ENCODE measurements around the gene TSHZ2. TPM values are rescaled to one million over a fixed set of nuclear protein-coding genes. Genes with fewer than 3 reads are reported as not detected.

The TSHZ2 gene
- total RNA-seq, 6 experiments from 2014 or later = 14.2 to 28.1 (median 21.0) TPM

DNA sequence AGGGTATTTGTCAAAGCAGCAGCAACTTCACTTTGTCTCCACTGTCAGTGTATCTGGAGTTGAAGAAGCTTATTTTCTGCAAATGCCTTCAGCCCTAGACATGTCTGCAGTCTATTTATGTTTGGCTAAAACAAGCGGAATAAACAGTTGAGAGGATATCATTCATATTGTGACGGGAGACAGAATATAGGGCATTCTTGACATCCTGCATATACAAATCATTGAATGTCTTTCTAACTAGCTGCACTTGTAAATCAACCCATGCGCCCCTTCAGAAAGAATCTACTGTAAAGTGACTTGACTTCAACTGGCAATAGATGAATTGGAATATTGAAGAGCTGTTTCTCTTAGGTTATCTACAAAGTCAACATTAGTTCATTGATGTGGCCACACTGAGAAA is 258.9 kb downstream of the TSHZ2 start:
- H3K4me1 ChIP-seq = peaks cover 0 to 4% (median 0%) of the 10 kb centered on the region in 4 donors
- intact Hi-C loops (cut with DNase I) = no loop called here
- H3K4me3 ChIP-seq = no peak overlapping the region
- no peaks in the 10 kb centered on the region for H3K9me3 ChIP-seq
- ATAC-seq (no peak), DNase-seq (no peak)
- whole genome bisulfite sequencing (ENCODE audit: insufficient coverage, low coverage, low lambda C conversion rate, missing lambda C conversion rate) = 81% methylated on average over 3 of the region's 3 CpGs
- H3K27ac ChIP-seq = no peak overlapping the region
- H3K27me3 ChIP-seq = no peaks in the 10 kb centered on the region
- H3K36me3 ChIP-seq = no peaks in the 10 kb centered on the region
- TF ChIP-seq, protein P1, sequence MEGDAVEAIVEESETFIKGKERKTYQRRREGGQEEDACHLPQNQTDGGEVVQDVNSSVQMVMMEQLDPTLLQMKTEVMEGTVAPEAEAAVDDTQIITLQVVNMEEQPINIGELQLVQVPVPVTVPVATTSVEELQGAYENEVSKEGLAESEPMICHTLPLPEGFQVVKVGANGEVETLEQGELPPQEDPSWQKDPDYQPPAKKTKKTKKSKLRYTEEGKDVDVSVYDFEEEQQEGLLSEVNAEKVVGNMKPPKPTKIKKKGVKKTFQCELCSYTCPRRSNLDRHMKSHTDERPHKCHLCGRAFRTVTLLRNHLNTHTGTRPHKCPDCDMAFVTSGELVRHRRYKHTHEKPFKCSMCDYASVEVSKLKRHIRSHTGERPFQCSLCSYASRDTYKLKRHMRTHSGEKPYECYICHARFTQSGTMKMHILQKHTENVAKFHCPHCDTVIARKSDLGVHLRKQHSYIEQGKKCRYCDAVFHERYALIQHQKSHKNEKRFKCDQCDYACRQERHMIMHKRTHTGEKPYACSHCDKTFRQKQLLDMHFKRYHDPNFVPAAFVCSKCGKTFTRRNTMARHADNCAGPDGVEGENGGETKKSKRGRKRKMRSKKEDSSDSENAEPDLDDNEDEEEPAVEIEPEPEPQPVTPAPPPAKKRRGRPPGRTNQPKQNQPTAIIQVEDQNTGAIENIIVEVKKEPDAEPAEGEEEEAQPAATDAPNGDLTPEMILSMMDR (IDR thresholded peaks at IDR 0.05) = no peak

DNA sequence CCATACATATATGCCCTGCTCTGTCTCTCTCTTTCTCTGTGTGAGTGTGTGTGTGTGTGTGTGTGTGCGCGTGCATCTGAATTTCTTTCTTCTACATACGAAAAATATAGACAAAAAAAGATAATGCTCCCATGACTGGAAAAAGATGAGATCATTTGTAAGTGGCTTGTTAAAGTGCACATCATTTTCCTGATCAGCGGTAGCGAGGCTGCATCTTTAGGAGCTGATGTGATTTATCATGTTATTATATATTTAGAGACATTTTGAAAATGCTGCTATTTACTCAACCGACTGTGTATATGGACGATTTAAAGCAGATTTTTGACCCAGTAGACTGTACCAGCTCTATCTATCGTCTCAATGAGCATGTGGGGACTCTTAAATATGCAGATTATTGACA is 265.3 kb downstream of the TSHZ2 start:
- H3K27me3 ChIP-seq = no peaks in the 10 kb centered on the region
- TF ChIP-seq POLR2A (IDR thresholded peaks at IDR 0.05) = no peak
- TF ChIP-seq, protein P1 (IDR thresholded peaks at IDR 0.05) = no peak
- intact Hi-C loops (cut with DNase I) = no loop called here
- no peaks in the 10 kb centered on the region for H3K9me3 ChIP-seq
- peaks cover 0 to 3% (median 0%) of the 10 kb centered on the region in 4 donors for H3K4me1 ChIP-seq
- no peak for DNase-seq
- no peak overlapping the region for H3K4me3 ChIP-seq
- no peak overlapping the region for H3K27ac ChIP-seq
- 85% methylated on average over 8 of the region's 8 CpGs for WGBS (ENCODE audit: insufficient coverage, low coverage, low lambda C conversion rate, missing lambda C conversion rate)
- no peaks in the 10 kb centered on the region for H3K36me3 ChIP-seq
- ATAC-seq = no peak

DNA sequence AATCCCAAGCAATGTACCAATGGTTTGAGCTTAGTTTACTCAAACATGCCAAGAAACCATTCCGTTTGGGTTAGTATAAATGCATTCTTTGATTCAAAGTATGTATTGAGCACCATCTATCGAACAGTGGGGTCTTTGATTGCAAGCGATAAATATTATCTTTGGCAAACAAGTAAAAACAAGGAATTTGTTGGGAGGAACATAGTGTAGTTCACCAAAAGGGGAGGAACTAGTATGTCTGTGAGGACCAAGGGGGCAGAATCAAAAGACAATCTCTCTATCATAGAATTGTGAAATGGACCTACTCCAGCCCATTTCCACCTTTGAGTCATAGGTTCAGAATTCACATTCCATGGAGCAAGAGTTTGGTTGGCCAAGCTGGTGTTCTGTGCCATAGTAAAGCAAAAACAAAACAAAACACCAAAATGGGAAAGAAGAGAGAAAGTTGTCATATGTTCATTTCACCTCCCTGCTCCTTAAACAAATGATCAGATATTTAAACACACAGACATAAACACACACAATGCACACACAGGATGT is 266.0 kb downstream of the TSHZ2 start:
- no peak overlapping the region for H3K27ac ChIP-seq
- no peaks in the 10 kb centered on the region for H3K4me1 ChIP-seq
- no peaks in the 10 kb centered on the region for H3K9me3 ChIP-seq
- 61% methylated on average over 3 of the region's 3 CpGs for WGBS (ENCODE audit: insufficient coverage, low coverage, low lambda C conversion rate, missing lambda C conversion rate)
- no peaks in the 10 kb centered on the region for H3K36me3 ChIP-seq
- intact Hi-C loops (cut with DNase I) = no loop called here
- DNase-seq (no peak), ATAC-seq (peak in 1 of 4 donors; percentile 39)
- H3K4me3 ChIP-seq = no peak overlapping the region
- no peaks in the 10 kb centered on the region for H3K27me3 ChIP-seq
- TF ChIP-seq POLR2A (IDR thresholded peaks at IDR 0.05) = no peak
- TF ChIP-seq, protein P1 (IDR thresholded peaks at IDR 0.05) = no peak

DNA sequence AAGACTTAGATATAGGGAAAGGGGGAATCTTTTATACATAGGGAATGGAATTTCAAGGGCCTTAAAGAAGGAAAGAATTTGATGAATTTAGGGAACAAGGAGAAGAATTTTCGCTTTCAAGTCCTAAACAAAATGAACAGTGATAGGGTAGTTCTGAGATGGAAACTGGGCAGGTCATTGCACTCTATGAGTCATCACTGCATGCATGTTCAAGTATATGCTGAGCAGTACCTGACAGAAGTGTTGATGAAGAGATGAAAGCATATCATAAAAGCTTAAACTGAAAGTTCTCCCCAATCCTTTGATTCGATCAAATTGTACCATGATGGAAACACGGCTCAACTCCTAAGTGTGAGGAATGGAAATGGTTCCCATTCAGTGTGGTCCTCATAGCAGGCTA is 271.0 kb downstream of the TSHZ2 start:
- no peaks in the 10 kb centered on the region for H3K4me1 ChIP-seq
- H3K27me3 ChIP-seq = no peaks in the 10 kb centered on the region
- H3K36me3 ChIP-seq = no peaks in the 10 kb centered on the region
- H3K4me3 ChIP-seq = no peak overlapping the region
- no peak overlapping the region for H3K27ac ChIP-seq
- TF ChIP-seq, protein P1 (IDR thresholded peaks at IDR 0.05) = no peak
- TF ChIP-seq POLR2A (IDR thresholded peaks at IDR 0.05) = no peak
- intact Hi-C loops (cut with DNase I) = no loop called here
- peak in 1 of 4 donors; percentile 58 for ATAC-seq
- WGBS (ENCODE audit: insufficient coverage, low coverage, low lambda C conversion rate, missing lambda C conversion rate) = 60% methylated on average over 1 of the region's 3 CpGs
- no peak for DNase-seq
- no peaks in the 10 kb centered on the region for H3K9me3 ChIP-seq

DNA sequence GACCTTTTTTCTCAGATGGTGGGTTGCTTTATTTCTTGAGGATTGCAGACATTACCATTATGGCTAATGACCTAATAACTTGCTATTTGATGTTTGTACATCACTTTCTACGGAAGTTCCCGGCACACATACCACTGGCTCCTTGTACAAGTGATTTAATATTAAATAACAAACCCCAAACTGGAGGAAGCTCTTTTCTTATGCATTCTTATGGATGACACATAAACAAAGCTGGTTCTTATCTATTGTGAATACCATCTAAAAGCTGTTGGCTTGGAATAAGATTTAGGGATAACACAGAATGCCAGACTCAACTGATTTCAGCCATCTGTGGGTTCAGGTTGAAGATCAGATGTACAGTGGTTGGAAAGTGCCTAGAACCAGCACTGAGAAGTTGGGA is 272.6 kb downstream of the TSHZ2 start:
- intact Hi-C loops (cut with DNase I) = no loop called here
- 93% methylated on average over 2 of the region's 2 CpGs for WGBS (ENCODE audit: insufficient coverage, low coverage, low lambda C conversion rate, missing lambda C conversion rate)
- H3K4me1 ChIP-seq = no peaks in the 10 kb centered on the region
- DNase-seq (no peak), ATAC-seq (no peak)
- H3K9me3 ChIP-seq = no peaks in the 10 kb centered on the region
- no peaks in the 10 kb centered on the region for H3K27me3 ChIP-seq
- H3K4me3 ChIP-seq = no peak overlapping the region
- H3K36me3 ChIP-seq = no peaks in the 10 kb centered on the region
- no peak overlapping the region for H3K27ac ChIP-seq
- TF ChIP-seq, protein P1 (IDR thresholded peaks at IDR 0.05) = no peak
- TF ChIP-seq POLR2A (IDR thresholded peaks at IDR 0.05) = no peak
